Type B pancreatic cell (in vitro differentiated cells): ENCODE data around the gene CPSF2. TPM values are rescaled to one million over a fixed set of nuclear protein-coding genes. Genes with fewer than 3 reads are reported as not detected.

Source experiments
- DNase-seq: peaks from one replicate; pipeline ENCODE4 v3.0.0; 2021; ENCODE audit warnings: mixed read lengths; ENCODE audit not compliant: unreplicated experiment; ENCODE audit errors: extremely low spot score
- H3K27ac Mint-ChIP-seq: 2 replicates; pipeline ENCODE4 v1.8.0; 2021; ENCODE audit warnings: mild to moderate bottlenecking, mixed read lengths
- H3K27me3 Mint-ChIP-seq: 2 replicates; pipeline ENCODE4 v1.8.0; 2021; ENCODE audit warnings: mixed read lengths
- H3K36me3 Mint-ChIP-seq: 2 replicates; pipeline ENCODE4 v1.8.0; 2021; ENCODE audit warnings: mixed read lengths
- H3K4me1 Mint-ChIP-seq: one replicate; pipeline ENCODE4 v1.8.0; 2021; ENCODE audit warnings: mixed read lengths; ENCODE audit not compliant: unreplicated experiment
- H3K4me3 Mint-ChIP-seq: 2 replicates; pipeline ENCODE4 v1.8.0; 2021; ENCODE audit warnings: mild to moderate bottlenecking, mixed read lengths
- H3K9me3 Mint-ChIP-seq: 2 replicates; pipeline ENCODE4 v1.8.0; 2021; ENCODE audit warnings: mixed read lengths
- total RNA-seq: library from RNA; stranded (reverse); gene quantifications from 2 replicates; pipeline ENCODE4 v1.2.1, GENCODE V29; 2021; ENCODE audit warnings: low replicate concordance
- TF ChIP-seq, protein P1 (sequence below): fragments of 200-600 bp; sonication (generic); conservative IDR thresholded peaks from 2 replicates; pipeline ENCODE4 v1.5.0; 2021; ENCODE audit warnings: antibody characterized with exemption, mild to moderate bottlenecking

The CPSF2 gene
- total RNA-seq, 1 donor from 2014 or later = 81.2 TPM

DNA sequence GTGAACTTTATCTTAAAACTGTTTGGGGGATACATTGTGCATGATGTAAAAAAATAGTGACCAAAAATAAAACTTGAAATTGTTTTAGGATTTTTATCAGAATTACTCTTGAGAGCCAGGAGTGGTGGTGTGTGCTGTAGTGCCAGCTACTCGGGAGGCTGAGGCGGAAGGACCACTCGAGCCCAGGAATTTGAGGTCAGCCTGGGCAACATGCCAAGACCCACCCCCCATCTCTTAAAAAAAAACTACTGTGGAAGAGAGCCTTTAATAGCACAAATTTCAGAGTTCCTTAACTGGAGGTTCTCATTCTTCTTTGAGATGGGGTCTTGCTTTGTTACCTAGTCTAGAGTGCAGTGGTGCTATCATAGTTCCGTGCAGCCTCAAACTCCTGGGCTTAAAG, 21.5 kb downstream of the CPSF2 start:
- H3K36me3 Mint-ChIP-seq = peaks cover 39% of the 10 kb centered on the region
- H3K4me3 Mint-ChIP-seq = no peak overlapping the region
- TF ChIP-seq, protein P1, sequence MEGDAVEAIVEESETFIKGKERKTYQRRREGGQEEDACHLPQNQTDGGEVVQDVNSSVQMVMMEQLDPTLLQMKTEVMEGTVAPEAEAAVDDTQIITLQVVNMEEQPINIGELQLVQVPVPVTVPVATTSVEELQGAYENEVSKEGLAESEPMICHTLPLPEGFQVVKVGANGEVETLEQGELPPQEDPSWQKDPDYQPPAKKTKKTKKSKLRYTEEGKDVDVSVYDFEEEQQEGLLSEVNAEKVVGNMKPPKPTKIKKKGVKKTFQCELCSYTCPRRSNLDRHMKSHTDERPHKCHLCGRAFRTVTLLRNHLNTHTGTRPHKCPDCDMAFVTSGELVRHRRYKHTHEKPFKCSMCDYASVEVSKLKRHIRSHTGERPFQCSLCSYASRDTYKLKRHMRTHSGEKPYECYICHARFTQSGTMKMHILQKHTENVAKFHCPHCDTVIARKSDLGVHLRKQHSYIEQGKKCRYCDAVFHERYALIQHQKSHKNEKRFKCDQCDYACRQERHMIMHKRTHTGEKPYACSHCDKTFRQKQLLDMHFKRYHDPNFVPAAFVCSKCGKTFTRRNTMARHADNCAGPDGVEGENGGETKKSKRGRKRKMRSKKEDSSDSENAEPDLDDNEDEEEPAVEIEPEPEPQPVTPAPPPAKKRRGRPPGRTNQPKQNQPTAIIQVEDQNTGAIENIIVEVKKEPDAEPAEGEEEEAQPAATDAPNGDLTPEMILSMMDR = no peak
- no peak overlapping the region for H3K27ac Mint-ChIP-seq
- no peaks in the 10 kb centered on the region for H3K9me3 Mint-ChIP-seq
- DNase-seq = no peak
- H3K4me1 Mint-ChIP-seq = no peaks in the 10 kb centered on the region
- no peaks in the 10 kb centered on the region for H3K27me3 Mint-ChIP-seq

DNA sequence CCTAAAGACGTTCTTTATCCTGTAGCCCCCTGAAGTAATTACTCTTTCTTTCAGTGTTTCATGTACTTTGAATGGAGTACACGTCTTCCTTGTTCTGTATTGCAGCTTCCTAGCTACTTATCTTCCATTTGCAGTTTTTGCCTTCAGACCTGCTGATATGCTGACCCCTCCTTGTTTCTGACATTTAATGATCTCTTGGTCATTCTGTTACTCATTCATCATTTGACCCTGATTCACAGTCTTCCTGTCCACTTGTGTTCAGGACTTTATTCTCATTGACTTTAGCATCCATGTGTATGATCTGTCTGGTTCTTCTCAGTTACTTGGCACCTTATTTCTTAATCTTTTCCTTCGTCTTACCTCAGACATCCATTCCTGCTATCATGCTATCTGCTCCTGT, 22.2 kb downstream of the CPSF2 start:
- no peak overlapping the region for H3K27ac Mint-ChIP-seq
- DNase-seq = no peak
- H3K9me3 Mint-ChIP-seq = no peaks in the 10 kb centered on the region
- TF ChIP-seq, protein P1 = no peak
- no peaks in the 10 kb centered on the region for H3K27me3 Mint-ChIP-seq
- H3K4me1 Mint-ChIP-seq = no peaks in the 10 kb centered on the region
- H3K4me3 Mint-ChIP-seq = no peak overlapping the region
- H3K36me3 Mint-ChIP-seq = peaks cover 38% of the 10 kb centered on the region

DNA sequence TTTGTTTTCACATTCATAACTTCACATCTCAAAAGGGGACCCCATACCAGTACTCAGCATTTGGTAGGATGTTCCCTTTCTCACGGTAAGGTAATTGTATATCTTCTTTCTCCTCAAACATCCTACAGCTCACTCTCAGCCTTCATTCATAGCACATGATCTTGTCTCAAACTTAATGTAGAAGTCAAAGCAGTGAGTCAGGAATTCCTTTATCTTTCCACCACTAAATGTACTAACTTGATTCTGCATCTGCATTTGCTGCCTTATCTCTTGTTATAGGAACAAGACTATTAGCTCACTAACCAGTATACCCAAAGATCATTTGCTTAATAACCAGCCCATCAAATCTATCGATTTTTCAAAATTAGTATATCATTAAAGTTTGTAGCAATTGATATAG, 22.9 kb downstream of the CPSF2 start:
- no peak for DNase-seq
- H3K27ac Mint-ChIP-seq = no peak overlapping the region
- no peaks in the 10 kb centered on the region for H3K9me3 Mint-ChIP-seq
- peaks cover 41% of the 10 kb centered on the region for H3K36me3 Mint-ChIP-seq
- no peaks in the 10 kb centered on the region for H3K4me1 Mint-ChIP-seq
- no peak overlapping the region for H3K4me3 Mint-ChIP-seq
- TF ChIP-seq, protein P1 = no peak
- H3K27me3 Mint-ChIP-seq = no peaks in the 10 kb centered on the region

DNA sequence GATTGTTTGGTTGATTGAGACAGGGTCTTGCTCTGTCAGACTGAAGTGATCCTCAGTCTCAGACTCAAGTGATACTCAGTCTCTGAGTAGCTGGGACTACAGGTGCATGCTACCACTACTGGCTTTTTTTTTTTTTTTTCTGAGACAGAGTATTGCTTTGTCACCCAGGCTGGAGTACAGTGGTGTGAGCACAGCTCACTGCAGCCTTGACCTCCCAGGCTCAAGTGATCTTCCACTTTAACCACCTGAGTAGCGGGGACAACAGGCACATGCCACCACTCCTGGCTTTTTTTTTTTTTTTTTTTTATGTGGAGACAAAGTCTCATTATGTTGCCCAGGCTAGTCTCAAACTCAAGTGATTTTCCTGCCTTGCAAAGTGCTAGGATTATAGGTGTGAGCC, 31.8 kb downstream of the CPSF2 start:
- no peaks in the 10 kb centered on the region for H3K27me3 Mint-ChIP-seq
- H3K4me1 Mint-ChIP-seq = no peaks in the 10 kb centered on the region
- H3K27ac Mint-ChIP-seq = no peak overlapping the region
- no peak overlapping the region for H3K4me3 Mint-ChIP-seq
- peaks cover 34% of the 10 kb centered on the region for H3K36me3 Mint-ChIP-seq
- TF ChIP-seq, protein P1 = no peak
- no peaks in the 10 kb centered on the region for H3K9me3 Mint-ChIP-seq
- no peak for DNase-seq

DNA sequence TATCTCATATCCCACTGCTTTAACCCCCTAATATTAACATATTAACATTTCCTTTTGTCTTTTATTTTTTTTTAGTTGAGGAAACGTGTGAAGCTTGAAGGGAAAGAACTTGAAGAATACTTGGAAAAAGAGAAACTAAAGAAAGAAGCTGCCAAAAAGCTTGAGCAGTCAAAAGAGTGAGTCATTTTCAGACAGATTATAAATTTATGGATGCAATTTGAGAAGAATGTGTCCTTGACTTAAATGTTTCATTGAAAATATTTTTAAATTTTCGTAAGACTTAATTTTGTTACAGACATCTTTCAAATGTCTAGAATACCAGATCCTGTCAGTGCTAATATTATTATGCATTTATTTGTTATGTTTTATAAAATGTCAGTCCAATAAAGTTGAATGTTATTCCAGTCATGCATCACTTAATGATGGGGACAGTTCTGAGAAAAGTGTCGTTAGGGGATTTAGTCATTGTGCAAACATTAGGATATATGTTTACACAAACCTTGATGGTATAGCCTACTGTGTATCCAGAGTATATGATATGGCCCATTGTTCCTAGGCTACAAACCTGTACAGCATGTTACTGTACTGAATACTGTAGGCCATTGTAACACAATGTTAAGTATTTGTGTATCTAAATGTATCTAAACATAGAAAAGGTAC, 32.6 kb downstream of the CPSF2 start:
- Mint-ChIP-seq H3K9me3 (no peaks in the 10 kb centered on the region), H3K4me1 (no peaks in the 10 kb centered on the region), H3K36me3 (peaks cover 32% of the 10 kb centered on the region), H3K27me3 (no peaks in the 10 kb centered on the region), H3K27ac (no peak overlapping the region), H3K4me3 (no peak overlapping the region)
- no peak for DNase-seq
- TF ChIP-seq, protein P1 = no peak
